GM21576 (cell line): ENCODE data around the gene SUN2.

Experiments
- ATAC-seq: cut with Tn5 transposase; IDR thresholded peaks from one replicate; pipeline ENCODE4 v1.9.1; 2021; ENCODE audit warnings: mild to moderate bottlenecking, moderate library complexity; ENCODE audit not compliant: unreplicated experiment

The SUN2 gene

DNA sequence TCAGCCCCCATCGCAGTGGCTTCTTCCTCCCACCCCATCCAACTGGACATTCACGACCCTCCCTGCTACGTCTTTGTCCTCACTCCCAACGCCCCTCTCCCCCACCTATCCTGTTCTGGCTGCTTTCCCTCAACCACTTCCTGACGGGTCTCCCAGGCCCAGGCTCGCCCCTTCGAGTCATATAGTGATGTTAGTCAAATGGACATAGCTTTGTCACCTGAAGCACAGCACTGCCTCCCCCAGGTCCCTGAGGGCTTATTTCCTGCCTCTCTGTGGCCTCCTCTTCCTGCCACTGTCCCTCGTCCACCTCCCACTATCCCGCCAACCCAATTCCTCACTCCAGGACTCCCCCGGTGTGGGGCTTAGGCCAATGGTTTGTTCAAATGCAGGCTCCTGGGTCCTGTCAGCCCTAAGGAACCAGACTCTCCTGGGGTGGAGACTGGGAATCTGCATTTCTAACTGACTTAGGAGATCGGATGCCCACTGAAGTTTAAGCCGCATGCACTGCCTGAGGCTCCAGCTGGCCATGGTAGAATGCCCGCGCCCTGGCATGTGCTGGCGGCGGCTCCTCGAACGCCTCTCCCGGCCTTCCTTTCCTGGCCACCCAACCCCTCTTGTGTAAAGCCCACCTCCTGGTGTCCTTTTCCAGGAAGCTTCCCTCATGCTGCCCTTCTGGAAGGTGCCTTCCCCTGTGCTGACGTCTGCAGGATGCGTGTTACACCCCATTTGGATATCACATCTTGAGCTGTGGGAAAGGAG lies 18.3 kb downstream of the SUN2 start:
- ATAC-seq: no peak

DNA sequence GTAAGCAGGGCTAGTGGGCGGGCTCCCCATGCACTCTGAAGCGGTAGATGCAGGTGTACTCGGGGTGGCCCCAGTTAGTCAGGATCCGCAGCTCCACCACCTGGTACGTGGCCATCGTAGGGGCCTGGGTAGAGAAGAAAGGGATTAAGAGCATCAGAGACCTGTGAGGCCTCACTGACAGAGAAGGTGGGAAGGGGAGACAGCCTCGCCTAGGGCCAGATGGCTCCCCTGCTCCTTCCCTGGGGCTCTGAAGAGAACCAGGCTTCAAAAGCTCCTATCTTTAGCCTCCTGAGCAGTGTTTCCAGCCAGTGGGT lies 19.6 kb downstream of the SUN2 start:
- no peak for ATAC-seq

DNA sequence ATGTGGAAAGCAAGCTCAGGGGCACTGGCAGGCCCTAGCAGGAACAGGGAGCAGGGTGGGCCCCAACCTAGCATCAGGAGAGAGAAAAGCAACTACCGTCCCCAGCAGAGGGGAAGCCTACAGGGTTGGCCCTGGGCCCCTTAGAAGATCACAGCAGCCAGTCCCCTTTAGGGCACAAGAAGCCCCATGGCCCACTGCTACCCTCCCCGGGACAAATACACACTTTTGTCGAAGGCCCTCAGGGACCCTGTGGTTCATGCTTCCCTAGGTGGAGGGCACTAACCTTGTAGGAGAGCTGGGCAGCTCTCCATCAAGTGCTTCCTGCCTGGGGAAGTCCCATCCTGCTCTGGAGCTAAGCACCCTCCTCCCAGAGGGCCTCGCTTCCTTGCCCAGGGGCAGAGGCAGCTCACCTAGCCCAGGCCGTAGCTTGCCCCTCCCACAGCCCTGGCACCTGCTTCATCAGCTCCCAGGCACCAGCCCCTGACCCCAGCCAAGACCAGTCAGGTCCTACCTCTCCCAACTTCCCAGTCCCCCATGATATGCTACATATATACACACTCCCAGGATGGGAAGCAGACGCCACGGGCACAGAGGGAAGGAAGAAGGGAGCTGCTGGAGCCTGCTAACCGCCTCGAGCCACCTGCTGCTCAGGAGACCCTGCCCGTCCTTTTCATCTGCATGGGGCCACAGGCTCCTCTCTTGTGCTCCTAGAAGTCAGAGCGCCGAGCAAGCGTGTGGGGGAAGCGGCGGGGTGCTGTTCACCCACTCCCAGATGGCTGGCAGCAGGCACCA lies 20.1 kb downstream of the SUN2 start:
- ATAC-seq: no peak

DNA sequence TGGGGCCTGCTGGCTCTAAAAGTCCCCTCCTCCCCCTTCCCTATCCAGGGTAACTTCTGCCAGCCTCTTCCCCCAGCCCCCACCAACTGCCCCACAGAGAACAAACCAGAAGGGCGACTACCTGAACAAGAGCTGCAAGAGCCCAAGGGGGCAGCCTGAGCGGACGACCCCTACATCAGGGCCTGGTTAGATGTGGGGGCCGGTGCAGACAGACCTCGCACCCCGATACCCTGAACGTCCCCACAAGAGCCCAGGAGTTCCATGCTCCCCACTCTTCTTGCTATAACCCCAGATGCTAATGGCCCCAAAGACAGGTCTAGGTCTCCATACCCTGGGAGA lies 20.7 kb downstream of the SUN2 start:
- ATAC-seq: no peak

DNA sequence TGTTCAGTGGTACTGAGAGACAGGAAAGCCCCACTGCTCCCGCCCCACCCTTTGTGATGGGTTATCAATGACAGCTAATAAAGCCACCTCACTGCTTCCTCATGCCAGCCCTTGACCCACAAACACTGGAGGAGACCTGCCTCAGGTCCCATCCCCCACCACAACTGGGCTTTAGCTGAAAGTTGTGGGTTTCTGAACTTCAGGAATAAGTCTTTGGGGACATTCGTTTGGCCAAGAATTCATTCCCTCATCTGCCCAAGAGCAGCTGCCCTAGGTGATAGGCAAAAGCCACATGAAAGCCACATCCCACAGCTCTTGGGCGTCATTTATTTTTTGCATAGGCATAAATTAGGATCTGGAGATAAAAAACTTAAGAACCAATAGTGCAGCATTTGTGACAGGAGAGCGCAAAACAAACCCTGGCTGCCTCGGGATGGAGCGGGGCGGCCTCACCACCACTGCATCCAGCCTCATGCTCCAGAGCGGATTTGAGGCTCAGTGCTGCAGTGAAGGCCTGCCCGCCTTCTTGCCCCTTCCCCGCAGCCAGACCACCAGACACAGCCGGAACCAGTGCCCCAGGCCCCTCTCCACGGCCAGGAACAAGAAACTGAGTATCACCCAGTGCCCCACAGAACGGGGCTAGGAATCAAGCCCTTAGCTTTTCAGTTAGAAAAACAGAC lies 21.2 kb downstream of the SUN2 start:
- no peak for ATAC-seq

DNA sequence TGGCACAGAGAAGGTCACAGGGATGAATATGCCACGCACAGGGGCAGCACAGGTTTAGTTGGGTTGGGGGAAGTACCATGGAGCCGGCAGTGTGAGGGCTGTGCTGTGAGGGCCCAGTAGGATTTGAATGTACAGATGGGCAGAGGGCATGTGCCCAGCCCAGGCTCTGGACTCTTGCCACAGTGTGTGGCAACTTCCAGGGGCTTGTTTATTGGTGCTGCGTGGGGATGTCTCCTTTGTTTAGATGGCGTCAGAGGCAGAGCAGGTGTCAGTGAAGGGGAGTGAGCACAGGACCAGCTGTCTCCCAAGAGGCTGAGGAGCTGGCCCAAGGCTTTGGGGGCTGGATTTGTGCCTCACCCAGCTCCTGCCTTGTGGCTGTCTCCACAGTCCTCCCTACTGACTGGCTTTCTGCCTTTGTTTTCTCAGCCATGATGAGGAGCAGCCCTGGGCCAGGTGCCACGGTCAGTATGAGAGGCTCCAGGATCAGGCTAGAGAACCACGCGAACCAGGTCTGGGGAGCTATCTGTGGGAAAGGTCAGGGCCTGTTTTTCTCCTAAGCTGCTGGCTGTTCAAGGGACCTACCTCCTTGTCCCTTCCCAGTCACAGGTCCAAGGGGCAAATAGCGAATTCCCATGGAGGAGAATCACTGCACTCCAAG lies 21.9 kb downstream of the SUN2 start:
- ATAC-seq: no peak

DNA sequence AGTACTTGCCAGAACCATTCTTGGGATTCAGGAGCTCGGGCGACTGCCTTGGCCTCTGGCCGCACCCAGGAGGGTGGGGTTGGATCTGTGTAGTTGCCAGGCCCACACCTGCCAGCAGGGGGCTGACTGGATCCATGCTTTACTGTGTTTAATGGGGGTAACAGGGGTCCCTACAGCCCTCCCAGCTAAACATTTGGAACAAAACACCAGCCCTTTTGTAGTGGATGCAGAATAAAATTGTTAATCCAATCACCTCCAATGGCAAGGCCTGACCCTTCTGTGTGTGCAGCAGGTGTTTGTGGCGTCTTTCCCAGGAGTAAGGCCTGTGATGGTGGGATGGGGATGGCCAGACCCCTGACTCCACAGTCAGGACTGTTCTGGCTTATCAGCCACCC lies 22.5 kb downstream of the SUN2 start:
- no peak for ATAC-seq

DNA sequence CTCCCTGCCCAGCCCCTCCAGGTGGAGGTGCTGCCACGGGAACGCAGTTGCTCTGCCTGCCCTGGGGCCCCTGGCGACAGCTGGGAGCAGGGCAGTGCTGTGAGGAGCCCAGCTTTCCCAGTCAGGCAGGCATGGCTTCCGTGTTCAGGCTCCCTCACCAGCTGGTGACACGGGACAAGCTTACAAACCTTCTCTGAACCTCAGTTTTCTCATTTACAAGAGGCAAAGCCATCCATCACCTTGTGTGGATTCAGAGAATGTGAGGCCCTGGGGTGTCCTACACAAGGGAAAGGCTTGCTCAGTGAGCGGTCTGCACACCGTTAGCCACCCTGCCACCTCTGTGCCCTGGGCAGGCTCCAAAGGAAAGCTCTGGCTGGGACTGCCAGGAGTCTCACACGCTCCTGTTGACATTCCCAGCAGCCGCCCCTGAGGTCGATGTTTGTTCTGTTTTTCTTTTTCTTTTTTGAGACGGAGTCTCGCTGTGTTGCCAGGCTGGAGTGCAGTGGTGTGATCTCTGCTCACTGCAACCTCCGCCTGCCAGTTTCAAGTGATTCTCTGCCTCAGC lies 23.5 kb downstream of the SUN2 start:
- ATAC-seq: no peak

DNA sequence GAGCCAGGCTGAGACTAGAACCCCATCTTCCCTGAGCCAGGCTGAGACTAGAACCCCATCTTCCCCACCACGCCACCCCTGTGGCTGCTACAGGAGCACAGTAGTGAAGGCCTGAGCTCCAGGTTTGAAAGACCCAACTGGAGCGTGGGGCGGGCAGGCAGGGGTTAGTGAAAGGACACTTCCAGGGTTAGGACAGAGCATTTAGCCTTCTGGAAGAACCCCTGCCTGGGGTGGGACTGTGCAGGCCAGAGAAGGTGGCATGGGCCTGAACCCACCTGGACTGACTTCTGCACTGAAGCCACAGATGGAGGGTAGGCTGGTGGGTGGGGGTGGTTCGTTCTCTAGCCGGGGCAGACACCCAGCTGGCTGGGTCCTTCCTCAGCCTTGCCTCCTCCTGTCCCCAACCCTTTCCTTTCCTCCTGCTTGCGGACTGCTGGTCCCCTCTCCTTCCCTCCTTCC lies 24.1 kb downstream of the SUN2 start:
- no peak for ATAC-seq

DNA sequence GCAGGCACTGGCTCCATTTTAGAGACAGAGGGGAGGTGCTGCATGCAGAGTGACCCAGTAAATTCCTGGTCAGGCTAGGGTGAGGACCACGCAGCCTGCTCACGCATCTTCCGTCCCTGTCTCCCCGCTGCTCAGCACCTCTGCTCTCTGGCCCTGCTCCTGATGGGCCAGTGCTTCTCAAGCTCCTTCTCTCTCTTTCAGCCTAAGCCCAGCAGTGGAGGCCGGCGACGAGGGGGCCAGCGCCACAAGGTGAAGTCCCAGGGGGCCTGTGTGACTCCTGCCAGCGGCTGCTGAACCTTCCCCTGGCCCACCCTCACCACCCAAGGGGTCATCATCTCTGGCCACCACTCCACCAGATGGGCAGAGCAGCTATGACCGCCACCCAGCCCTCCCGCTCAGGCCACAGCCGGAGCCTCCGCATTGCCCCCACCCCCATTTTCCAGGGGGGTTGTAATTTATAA lies 25.4 kb downstream of the SUN2 start:
- ATAC-seq: no peak

DNA sequence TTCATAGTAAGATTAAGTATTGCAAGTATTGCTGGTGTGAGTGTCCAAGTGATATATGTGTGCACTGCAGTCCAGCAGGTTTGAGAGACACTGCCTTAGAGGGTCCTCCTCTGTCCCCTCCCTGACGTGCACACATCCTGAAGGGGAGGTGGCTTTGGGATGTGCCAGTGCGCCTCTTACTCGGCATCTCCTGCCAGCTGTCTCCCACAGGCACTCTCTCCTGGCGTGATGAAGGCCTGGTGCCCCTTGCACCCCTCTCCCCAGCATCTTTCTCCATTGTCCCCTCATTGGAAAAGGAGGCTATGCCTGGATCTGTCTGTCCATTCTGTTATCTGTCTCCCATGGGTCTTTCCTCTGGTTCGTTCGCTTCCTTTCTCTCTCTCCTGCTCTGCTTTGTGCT lies 25.9 kb downstream of the SUN2 start:
- no peak for ATAC-seq

DNA sequence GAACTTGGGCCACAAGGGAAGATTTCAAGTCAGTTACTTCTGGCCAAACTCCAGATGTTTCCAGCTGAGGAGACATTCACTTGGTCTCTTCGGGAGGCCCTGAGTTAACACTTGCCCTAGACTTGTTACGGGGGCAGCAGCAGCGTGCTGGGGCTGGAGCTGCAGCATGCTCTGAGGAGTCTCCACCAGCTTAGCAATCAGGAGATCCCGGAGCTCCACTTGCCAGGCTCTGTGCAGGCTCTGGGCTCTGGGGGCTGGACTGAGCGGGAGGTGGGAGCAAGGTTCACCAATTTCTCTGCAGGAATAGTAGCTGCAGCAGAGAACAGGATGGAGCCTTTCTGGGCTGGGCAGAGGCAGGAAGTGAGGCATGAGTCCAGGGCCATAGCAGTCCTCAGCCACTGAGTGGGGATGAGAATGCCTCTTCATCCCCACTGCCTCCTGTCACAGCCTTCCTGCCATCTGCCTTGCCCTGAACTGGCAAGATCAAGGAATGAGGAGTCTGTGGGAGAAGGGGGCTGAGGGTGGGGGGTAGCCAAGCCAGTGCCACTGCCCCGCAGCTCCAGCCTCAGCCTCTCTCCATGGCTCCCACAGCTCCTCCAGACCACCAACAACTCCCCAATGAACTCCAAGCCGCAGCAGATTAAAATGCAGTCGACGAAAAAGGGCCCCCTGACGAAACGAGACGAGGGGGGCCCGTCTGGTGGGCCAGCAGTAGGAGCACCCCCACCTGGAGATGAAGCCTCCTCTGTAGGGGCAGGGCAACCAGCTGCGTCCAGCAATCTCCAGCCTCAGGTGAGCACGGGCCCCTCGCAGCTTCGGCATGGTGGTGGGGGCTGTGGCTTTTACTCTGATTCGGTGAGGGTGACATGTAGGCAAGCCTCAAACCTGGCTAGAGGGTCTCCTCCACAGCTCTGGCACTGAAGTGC lies 26.7 kb downstream of the SUN2 start:
- no peak for ATAC-seq

DNA sequence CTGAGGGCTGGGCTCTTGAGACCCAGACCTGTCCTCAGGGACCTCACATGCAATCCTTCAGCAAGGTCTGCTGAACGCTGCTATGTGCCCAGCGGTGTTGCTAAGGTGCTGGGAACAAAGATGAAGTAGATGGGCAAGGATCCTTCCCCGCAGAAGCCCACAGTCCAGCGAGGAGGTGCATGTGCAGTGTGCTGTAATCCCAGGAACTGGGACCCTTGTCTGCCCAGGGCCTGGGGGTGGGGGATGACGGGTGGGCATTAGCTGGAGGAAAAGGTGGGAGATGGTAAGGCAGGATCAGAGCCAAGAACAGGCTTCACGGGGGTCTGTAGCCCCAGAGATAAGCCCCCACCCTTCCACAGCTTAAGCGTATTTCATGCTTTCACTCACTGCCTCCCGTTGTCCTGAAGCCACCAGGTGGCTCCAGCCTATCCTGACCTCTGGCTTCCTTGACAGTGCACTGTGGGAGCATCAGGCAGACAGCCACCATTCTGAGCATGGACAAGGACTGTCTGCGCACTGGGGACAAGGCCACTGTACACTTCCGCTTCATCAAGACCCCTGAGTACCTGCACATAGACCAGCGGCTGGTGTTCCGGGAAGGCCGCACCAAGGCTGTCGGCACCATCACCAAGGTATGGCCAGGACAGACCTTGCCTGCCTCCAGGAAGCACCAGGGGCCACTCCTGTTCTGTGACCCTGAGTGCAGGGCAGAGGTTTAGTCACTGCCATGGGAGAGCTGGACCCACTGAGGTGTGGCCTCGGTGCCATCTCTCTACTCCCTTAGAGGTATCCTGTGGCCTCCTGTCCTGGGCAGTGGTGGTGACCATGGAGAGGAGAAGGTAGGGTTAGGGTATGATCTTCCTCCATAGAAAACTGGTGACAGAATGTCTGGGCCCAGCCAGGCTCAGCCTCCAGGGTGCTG lies 28.0 kb downstream of the SUN2 start:
- ATAC-seq: no peak

DNA sequence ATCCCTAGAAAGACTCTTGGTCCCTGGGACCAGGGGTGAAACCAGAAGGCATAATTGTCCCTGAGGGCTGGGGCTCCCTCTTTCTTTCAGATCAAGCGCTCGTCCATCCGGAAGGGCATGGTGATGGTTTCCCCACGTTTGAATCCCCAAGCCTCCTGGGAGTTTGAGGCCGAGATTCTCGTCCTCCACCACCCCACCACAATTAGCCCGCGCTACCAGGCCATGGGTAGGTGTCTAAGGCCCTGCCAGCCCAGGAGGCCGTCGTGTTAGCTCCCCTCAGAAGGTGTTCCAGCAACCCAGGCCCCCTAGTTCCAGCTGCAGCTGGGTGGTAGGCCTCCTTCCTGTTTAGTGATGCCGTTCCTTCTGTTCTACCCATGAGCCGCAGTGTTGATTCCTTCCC lies 28.7 kb downstream of the SUN2 start:
- no peak for ATAC-seq

DNA sequence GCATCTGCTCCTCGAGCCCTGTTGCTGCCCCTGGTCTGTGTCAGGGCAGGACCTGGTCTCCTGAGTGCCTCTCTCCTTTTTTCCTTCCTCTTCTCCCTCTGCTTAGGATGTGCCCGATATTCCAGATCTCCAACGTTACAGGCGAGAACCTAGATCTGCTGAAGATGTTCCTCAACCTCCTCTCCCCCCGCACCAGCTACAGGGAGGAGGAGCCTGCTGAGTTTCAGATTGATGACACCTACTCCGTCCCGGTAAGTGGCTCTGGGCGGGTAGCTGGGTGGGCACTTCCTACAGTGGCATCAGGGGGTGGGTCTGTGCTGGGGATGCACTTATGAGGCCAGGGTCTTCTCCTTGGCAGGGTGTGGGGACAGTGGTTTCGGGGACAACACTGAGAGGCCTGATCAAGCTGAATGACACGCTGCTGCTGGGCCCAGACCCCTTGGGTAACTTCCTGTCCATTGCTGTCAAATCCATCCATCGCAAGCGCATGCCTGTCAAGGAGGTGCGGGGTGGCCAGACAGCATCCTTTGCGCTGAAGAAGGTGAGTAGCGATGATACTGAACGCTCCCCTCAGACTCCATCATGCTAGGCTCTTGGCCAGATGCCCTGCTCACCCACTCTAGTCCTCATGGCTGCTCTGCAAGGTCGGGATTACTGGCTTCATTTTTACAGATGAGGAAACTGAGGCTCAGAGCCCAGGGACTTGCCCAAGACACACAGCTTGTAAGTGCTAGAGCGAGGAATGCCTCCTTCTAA lies 29.7 kb downstream of the SUN2 start:
- no peak for ATAC-seq

DNA sequence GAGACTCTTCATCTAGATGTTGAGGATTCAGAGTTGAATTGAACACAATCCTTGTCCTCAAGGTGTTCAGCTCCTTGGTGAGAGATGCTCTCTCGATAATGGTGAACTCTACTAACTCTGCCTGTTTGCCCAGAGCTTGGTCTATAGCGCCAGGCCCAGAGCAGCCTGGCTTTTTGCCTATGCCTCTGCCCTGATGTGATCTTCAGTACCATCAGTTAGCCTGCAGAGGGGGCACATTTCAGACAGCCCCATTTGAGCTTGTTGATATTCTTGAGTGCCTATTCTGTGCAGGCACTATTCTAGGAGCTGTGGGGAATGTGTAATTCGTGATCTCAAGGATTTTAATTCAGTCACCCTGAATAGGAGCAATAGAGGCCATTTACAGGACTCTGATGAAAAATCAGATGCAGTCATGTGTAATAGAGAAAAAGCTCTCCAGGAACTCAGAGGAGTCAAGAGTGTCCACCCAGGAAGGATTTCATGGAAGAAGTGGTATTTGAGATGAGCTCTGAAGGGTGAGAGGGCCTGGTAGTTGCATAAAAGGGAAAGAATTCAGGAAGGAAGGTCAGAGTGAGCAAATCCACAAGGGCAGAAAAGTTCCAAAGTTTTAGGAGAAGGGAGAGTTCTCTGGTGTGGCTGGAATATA lies 30.7 kb downstream of the SUN2 start:
- ATAC-seq: no peak

DNA sequence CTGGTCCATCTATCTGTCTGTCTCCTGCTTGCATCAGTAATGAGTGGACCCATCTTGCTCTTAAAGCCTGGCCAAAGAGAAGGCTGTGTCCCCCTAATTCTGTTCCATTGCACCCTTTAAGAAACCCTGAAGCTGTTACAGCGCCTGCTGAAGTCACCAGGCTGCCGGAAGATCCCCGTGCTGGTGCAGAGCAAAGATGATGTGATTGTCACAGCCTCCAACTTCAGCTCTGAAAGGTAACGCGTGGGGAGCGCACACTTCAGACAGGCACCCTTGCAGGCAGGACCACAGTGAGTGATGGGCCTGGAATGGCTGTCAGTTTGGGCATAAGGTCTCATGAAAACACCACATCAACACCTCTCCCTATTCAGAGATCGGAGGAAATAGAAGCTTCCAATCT lies 31.6 kb downstream of the SUN2 start:
- no peak for ATAC-seq

DNA sequence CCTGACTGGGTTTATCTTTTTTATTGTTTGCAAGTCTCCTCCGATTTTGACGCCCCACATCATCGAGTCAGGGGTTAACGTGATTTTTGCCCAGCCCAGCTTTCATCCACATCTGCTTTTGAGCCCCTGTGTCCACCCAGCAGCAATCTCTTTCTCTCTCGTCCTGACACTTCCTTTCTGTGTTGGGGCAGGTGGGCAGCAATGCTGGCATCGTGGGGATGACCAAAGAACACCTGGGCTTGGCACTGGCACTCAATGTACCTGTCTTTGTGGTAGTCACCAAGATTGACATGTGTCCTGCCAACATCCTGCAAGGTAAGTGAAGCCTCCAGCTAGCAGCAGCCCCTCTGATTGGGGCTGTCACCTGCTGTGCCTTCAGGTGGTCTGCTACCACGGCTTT lies 34.2 kb downstream of the SUN2 start:
- no peak for ATAC-seq
